Ishikawa (cell line): ENCODE measurements around the gene FBXO7.

Source experiments
- CEBPB ChIP-seq: IDR thresholded peaks from 2 replicates; pipeline ENCODE4 v1.6.1; 2012
- CREB1 ChIP-seq: IDR thresholded peaks from 2 replicates; pipeline ENCODE4 v1.6.1; 2012; ENCODE audit warnings: low read depth
- EGR1 ChIP-seq: IDR thresholded peaks from 2 replicates; pipeline ENCODE4 v1.6.1; 2012
- EP300 ChIP-seq: IDR thresholded peaks from 2 replicates; pipeline ENCODE4 v1.6.1; 2012; ENCODE audit warnings: borderline replicate concordance
- FOXM1 ChIP-seq: IDR thresholded peaks from 2 replicates; pipeline ENCODE4 v1.6.1; 2012; ENCODE audit warnings: low read depth, borderline replicate concordance
- MAX ChIP-seq: IDR thresholded peaks from 2 replicates; pipeline ENCODE4 v1.6.1; 2012
- NFIC ChIP-seq: IDR thresholded peaks from 2 replicates; pipeline ENCODE4 v1.6.1; 2012
- RAD21 ChIP-seq: IDR thresholded peaks from 2 replicates; pipeline ENCODE4 v1.6.1; 2012; ENCODE audit warnings: low read depth
- REST ChIP-seq: IDR thresholded peaks from 2 replicates; pipeline ENCODE4 v1.6.1; 2012; ENCODE audit warnings: low read depth, mild to moderate bottlenecking
- TAF1 ChIP-seq: IDR thresholded peaks from 2 replicates; pipeline ENCODE4 v1.6.1; 2012; ENCODE audit warnings: low read depth, mild to moderate bottlenecking
- TCF12 ChIP-seq: IDR thresholded peaks from 2 replicates; pipeline ENCODE4 v1.6.1; 2012; ENCODE audit warnings: low read depth
- TEAD4 ChIP-seq: IDR thresholded peaks from 2 replicates; pipeline ENCODE4 v1.6.1; 2012
- USF1 ChIP-seq: IDR thresholded peaks from 2 replicates; pipeline ENCODE4 v1.6.1; 2012
- YY1 ChIP-seq: IDR thresholded peaks from 2 replicates; pipeline ENCODE4 v1.6.1; 2012; ENCODE audit warnings: low read depth
- ZBTB7A ChIP-seq: IDR thresholded peaks from 2 replicates; pipeline ENCODE4 v1.6.1; 2012; ENCODE audit warnings: low read depth

Gene FBXO7

GRCh38 chr22:32539631-32540421 lies 65.2 kb downstream of the FBXO7 start:
- TF ChIP-seq ZBTB7A, result no peak
- TF ChIP-seq CEBPB, result no peak
- TF ChIP-seq CREB1, result no peak
- TF ChIP-seq FOXM1, result no peak
- TF ChIP-seq EP300, result no peak
- TF ChIP-seq YY1, result no peak
- TF ChIP-seq TAF1, result no peak
- TF ChIP-seq RAD21, result no peak
- TF ChIP-seq USF1, result no peak
- no peak for TF ChIP-seq TCF12
- no peak for TF ChIP-seq EGR1
- no peak for TF ChIP-seq TEAD4
- TF ChIP-seq NFIC, result no peak
- TF ChIP-seq REST, result no peak
- no peak for TF ChIP-seq MAX

- TF ChIP-seq TAF1 (no peak), ZBTB7A (no peak), CEBPB (no peak), MAX (no peak), TEAD4 (no peak), TCF12 (no peak), REST (no peak), NFIC (no peak), EP300 (no peak), FOXM1 (no peak), EGR1 (no peak), RAD21 (no peak)
Observed at GRCh38 chr22:32541481-32541880, 66.9 kb downstream of the FBXO7 start.

- TF ChIP-seq FOXM1 (no peak), RAD21 (no peak), TEAD4 (no peak), TAF1 (no peak), USF1 (no peak), CEBPB (no peak), NFIC (no peak), EGR1 (no peak), YY1 (no peak), EP300 (no peak), MAX (no peak), ZBTB7A (no peak), CREB1 (no peak), REST (no peak), TCF12 (no peak)
Observed at GRCh38 chr22:32542066-32542676, 67.6 kb downstream of the FBXO7 start.

- TF ChIP-seq EP300, result no peak
- no peak for TF ChIP-seq CREB1
- TF ChIP-seq TEAD4, result no peak
- TF ChIP-seq TCF12, result no peak
Observed at GRCh38 chr22:32542677-32543357, 68.2 kb downstream of the FBXO7 start.
